Measurements from ENCODE around the gene SMIM13.

Gene SMIM13

GRCh38 chr6:11121851-11122250 is 28.2 kb downstream of the SMIM13 start:
- no peak for DNase-seq (ENCODE audit: low spot score)

GRCh38 chr6:11122380-11122779 is 28.7 kb downstream of the SMIM13 start:
- DNase-seq (ENCODE audit: low spot score), result no peak

- DNase-seq (ENCODE audit: low spot score), result no peak
These were observed 30.3 kb downstream of the SMIM13 start for GRCh38 chr6:11123978-11124377.

GRCh38 chr6:11126876-11127275 is 33.2 kb downstream of the SMIM13 start:
- DNase-seq (ENCODE audit: low spot score), result no peak

- DNase-seq (ENCODE audit: low spot score), result no peak
These were observed 35.0 kb downstream of the SMIM13 start for GRCh38 chr6:11128608-11129007.

GRCh38 chr6:11129908-11130565 is 36.4 kb downstream of the SMIM13 start:
- DNase-seq (ENCODE audit: low spot score), result no peak

- DNase-seq (ENCODE audit: low spot score), result no peak
These were observed 37.0 kb downstream of the SMIM13 start for GRCh38 chr6:11130605-11131004.

GRCh38 chr6:11132194-11132888 is 38.7 kb downstream of the SMIM13 start:
- DNase-seq (ENCODE audit: low spot score), result no peak

- DNase-seq (ENCODE audit: low spot score), result no peak
These were observed 39.6 kb downstream of the SMIM13 start for GRCh38 chr6:11133281-11133680.

- DNase-seq (ENCODE audit: low spot score), result no peak
These were observed 43.2 kb downstream of the SMIM13 start for GRCh38 chr6:11136809-11137208.

GRCh38 chr6:11139051-11139960 is 45.7 kb downstream of the SMIM13 start:
- no peak for DNase-seq (ENCODE audit: low spot score)

- no peak for DNase-seq (ENCODE audit: low spot score)
These were observed 46.4 kb downstream of the SMIM13 start for GRCh38 chr6:11140056-11140455.

- DNase-seq (ENCODE audit: low spot score), result no peak
These were observed 47.7 kb downstream of the SMIM13 start for GRCh38 chr6:11141295-11141694.

- DNase-seq (ENCODE audit: low spot score), result no peak
These were observed 48.8 kb downstream of the SMIM13 start for GRCh38 chr6:11142296-11143027.

GRCh38 chr6:11143394-11144371 is 50.0 kb downstream of the SMIM13 start:
- peak; percentile 83 for DNase-seq (ENCODE audit: low spot score)

GRCh38 chr6:11144393-11144851 is 50.8 kb downstream of the SMIM13 start:
- peak; percentile 85 for DNase-seq (ENCODE audit: low spot score)

- no peak for DNase-seq (ENCODE audit: low spot score)
These were observed 52.6 kb downstream of the SMIM13 start for GRCh38 chr6:11146117-11146826.

GRCh38 chr6:11149551-11149950 is 55.9 kb downstream of the SMIM13 start:
- no peak for DNase-seq (ENCODE audit: low spot score)

GRCh38 chr6:11151488-11151887 is 57.9 kb downstream of the SMIM13 start:
- no peak for DNase-seq (ENCODE audit: low spot score)

GRCh38 chr6:11152581-11152980 is 58.9 kb downstream of the SMIM13 start:
- no peak for DNase-seq (ENCODE audit: low spot score)
